COLO668 (cell line): ENCODE results near the gene SCN4A.
"Not testable (repeated sequence)": the region's sequence is repeated elsewhere in the genome, so short reads cannot be mapped to it uniquely, and the experiment has no call there.

Experiments used
- DNase-seq: peaks from one replicate; lab custom pipeline; 2025; ENCODE audit not compliant: unreplicated experiment; lab: John Stamatoyannopoulos, UW

The SCN4A gene

DNA sequence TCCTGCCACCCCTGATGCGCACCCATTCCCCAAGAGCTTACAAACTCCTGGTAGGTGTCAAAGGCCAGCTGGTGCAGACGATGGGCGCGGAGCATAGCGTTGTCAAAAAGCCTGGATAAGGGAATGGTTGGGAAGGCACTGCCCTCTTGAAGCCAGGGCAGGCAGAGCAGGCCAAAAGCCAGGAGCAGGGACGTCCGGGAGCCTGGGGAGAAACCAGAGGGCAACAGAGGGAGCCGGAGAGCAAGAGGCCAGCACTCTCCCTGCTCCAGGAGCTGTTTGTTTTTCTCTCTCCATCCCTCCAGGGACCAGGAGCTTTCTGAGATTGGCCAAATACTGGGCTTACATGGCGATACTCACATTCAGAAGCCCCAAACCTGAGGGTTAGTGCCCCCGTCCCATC is 54.4 kb downstream of the SCN4A start:
- DNase-seq = no peak

DNA sequence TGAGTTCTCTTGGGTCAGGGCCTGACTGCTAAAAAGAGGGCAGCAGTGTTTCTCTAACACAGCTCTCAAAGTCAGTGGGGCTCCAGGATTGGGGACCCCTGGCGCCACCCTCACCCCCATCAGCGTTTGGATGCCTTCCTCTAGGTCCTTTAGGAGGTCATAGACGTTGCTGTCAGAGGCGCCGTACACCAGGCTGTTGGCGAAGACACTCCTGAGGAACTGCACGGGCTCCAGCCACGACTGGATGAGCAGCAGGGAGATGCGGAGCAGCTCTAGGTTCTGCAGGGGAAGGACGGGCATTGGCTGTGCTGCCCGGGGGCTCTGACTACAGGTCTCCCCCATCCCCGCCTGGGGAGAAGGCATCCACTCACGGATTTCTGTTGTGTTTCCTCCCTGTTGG is 55.1 kb downstream of the SCN4A start:
- DNase-seq = no peak

DNA sequence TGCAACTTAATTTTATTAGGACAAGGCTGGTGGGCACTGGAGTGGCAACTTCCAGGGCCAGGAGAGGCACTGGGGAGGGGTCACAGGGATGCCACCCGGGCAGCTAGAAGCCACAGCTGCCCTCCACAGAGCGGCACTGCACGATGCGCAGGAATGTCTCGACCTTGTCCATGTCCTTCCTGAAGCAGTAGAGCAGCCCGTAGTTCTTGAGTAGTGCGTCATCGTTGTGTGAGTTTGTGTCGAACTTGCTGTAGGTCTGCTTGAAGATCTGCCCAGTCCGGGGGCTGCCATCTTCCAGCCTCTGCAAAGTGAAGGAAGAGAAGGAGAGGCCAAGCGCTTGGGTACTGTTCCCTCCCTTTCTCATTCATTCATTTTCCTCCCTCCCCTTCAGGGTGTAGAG is 55.5 kb downstream of the SCN4A start:
- DNase-seq = not testable (repeated sequence)

DNA sequence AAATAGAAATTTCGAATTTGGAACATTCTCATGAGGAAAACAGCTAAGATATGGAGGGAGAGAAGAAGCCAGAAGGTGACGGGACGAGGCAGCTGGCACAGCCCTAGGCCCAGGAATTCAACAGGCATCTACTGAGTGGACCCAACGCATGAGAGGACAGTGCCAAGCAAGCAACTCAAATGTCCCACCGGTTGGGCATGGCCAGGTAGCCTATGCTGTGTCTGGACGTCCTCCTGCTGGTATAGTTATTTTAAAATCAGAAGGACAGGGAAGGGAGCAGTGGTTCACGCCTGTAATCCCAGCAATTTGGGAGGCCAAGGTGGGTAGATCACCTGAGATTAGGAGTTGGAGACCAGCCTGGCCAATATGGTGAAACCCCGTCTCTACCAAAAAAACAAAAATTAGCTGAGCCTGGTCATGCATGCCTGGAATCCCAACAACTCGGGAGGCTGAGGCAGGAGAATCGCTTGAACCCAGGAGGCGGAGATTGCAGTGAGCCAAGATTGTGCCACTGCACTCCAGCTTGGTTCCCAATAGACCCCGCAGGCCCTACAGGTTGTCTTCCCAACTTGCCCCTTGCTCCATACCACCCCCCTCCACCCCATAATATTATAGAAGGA is 56.0 kb downstream of the SCN4A start:
- DNase-seq = no peak

DNA sequence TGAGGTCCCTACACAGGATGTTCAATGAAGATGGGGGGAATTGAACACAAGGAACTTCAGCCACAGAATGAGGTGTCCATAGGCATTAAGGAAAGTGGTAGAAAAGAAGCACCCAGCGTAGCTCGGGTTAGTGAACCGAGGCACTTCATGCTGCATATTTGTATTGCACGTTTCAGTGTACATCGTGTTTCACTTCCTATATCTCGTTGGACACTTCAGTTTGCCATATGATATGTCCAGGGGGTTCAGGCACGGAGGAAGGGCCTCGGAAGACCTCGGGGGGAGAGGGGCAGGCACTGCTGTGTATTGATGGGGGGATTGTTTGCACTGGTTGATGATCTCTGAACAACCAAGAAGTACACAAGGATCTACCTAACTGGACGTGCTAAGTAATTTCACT is 57.0 kb downstream of the SCN4A start:
- DNase-seq = not testable (repeated sequence)

DNA sequence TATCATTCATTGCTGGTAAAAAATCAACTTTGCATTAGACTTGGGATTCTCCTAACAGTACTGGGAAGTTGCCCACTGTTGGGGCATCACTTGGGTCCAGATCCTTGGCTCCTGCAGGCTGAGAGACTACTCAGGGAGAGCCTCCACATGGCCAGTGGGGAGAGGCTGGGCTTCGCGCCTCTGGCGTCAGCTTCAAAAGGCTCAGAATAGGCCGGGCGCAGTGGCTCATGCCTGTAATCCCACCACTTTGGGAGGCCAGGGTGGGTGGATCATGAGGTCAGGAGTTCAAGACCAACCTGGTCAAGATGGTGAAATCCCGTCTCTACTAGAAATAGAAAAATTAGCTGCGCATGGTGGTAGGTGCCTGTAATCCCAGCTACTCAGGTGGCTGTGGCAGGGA is 58.2 kb downstream of the SCN4A start:
- DNase-seq = no peak

DNA sequence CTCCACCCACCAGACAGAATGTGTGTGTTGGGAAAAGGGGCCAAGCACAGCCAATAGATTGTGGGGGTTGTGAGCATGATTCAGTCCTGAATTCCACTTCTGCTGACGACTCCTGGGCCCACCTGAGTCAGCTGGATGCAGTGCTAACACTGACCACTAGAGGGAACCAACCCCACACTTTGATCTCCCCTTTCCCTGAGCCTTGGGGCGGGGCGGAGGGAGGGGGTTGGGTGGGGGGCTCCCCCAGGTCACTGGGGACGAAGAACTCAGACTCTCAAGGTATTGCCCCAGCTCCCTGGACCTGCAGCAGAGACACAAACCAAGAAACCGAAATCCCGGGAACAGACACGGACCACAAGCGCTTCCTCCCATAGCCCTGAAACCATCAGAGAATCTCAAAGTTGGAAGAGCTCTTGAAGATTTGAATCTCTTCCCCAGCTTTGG is 61.0 kb downstream of the SCN4A start:
- DNase-seq = peak; percentile 14

DNA sequence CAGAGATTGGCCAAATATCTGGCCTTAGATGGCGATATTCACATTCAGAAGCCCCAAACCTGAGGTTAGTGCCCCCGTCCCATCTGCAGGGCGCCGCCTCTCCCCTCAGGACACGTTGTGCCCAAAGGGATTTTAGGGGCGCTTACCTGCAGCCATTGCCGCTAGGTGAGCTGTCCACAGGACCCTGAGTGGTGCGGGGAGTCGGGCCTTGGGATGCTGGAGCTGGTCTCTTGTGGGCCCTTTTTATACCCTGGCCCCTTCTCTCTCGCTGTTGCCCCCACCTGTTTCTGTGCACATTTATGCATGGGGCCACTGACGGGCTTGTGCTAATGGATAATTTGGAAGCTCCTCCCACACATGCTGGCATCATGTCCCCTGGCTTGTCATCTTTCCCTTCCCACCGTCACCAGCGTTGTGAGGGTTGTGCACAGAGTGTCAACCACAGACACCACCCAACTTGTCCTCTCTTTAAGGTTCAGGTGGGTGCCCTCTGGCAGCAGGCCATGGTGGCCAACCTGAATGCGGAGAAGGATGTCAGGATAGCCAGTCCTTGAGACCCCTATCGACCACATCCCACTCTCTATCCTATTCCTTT is 61.6 kb downstream of the SCN4A start, which contains the start of gene CSHL1:
TSS of gene CSHL1 (minus strand) at position 218 of the 595 bp plus-strand sequence. CDS start at position 156, 62 bp downstream.
- no peak for DNase-seq

DNA sequence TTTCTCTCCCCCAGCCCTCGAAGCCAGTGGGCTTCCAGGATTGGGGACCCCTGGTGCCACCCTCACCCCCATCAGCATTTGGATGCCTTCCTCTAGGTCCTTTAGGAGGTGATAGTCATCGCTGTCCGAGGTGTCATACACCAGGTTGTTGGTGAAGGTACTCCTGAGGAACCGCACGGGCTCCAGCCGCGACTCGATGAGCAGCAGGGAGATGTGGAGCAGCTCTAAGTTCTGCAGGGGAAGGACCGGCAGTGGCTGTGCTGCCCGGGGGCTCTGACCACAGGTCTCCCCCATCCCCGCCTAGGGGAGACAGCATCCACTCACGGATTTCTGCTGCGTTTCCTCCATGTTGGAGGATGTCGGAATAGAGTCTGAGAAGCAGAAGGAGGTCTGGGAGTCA is 62.6 kb downstream of the SCN4A start:
- DNase-seq = no peak

DNA sequence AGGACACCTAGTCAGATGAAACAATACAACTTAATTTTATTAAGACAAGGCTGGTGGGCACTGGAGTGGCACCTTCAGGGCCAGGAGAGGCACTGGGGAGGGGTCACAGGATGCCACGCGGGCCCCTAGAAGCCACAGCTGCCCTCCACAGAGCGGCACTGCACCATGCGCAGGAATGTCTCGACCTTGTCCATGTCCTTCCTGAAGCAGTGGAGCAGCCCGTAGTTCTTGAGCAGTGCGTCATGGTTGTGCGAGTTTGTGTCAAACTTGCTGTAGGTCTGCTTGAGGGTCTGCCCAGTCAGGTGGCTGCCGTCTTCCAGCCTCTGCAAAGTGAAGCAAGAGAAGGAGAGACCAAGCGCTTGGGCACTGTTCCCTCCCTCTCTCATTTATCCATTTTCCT is 63.1 kb downstream of the SCN4A start:
- not testable (repeated sequence) for DNase-seq

DNA sequence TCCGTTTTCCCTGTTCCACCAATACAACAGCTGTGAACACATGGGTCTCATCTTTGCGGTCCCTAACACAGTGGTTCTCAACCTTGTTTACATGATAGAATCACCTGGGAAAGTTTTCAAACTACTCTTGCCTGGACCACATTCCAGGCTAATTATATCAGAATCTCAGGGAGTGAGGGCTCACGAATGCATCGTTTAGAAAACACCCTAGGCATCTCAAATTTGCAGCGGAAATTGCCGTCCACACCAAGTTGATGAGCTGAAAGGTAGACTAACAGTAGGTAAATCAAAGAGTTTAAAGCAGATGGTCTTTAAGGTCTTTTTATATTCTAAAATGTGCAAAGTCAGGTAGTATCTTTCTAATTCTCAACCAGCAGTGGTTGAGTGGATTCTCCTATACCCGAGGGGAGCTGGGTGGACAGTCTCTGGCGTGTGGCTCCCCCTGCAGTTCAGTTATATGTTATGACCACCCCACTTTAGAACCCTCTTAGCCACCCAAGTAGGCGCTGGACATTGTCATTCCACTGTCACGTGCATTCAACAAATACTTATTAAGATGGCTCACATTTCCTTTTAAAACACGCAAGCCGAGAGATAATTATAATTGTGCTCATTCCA is 65.4 kb downstream of the SCN4A start:
- not testable (repeated sequence) for DNase-seq

DNA sequence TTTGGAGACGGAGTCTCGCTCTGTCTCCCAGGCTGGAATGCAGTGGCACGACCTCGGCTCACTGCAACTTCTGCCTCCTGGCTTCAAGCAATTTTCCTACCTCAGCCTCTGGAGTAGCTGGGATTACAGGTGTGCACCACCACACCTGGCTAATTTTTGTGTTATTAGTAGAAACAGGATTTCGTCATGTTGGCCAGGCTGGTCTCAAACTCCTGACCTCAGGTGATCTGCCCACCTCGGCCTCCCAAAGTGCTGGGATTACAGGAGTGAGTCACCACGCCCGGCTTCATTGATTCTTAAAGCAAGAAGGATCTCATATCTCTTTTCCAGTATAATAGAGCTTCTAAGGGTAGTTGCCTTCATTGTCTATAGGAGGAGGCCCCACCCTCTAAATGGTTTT is 67.9 kb downstream of the SCN4A start:
- DNase-seq = not testable (repeated sequence)

DNA sequence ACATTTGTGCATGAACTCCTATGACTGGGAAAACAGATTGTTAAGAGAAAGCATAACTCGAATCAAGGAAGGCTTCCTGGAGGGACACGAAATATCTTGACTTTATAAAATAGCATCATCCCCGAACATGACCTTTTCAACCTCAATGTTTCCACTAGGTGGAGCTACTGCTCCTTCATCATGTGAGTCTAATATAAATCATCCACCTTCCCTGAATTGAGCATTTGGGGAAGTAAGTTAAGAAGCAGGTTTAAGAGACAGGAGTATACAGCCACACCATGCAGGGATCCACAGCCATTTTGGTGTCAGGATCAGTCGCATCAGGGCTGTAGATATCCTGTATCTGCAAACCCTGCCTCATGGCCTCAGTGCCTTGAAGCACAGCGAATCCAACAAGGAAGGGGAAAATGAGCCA is 68.9 kb downstream of the SCN4A start:
- not testable (repeated sequence) for DNase-seq

DNA sequence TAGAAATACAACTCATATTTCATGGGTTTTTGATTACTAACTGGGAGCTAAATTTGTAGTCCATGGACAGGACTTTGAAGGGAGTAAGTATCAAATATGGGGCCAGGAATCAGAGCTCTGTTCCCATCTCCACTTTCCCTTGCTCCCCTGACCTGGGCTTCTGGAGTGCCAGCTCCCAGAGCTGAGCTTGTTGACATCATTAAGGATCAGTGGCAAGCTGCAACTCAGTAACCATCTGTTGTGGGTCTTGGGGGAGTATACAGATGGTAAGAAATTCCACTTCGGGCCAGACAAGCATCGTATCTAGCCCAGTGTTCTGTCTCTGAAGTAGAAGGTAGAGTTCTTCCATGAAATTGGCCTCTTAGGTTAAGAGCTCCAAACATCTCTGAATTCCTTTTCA is 70.7 kb downstream of the SCN4A start:
- not testable (repeated sequence) for DNase-seq

DNA sequence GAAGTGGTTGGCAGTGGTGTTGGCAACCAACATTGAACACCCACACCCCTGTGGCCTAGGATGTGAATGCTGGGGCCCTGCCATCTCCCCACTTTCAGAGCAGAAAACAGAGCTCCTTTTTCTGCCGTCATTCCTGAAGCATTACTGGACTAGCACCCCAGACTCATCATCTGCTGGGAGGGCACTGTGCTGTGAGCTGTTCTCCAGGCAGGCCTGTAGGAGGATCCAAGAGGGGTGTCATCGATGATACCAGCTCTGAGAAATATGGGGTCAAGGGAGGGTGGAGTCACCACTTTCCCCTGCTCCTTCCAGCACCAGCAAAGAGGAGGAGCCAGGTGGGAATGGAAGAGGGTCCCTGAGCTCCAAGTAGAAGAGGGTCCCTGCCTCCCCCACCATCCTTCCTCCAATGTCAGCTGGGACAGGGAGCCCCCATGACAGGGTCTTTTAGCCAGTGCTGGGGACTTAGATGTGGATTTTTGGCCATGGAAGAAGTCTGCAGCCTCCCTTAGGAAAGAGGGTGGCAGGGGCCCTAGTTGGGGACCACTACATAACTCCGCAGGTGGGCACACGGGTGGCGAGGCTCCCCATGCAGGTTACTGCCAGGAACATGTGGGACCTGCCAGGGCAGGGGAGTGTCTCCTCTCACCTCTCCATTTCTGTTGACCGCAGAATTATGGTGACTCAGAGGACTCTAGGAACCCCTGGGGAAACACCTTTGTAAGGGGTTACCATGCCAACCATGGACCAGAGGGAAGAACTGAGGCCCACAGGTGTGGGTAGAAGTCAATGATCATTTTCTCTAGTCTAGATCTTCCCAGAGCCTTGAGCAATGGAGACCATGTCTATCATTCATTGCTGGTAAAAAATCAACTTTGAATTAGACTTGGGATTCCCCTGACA is 73.6 kb downstream of the SCN4A start:
- not testable (repeated sequence) for DNase-seq

DNA sequence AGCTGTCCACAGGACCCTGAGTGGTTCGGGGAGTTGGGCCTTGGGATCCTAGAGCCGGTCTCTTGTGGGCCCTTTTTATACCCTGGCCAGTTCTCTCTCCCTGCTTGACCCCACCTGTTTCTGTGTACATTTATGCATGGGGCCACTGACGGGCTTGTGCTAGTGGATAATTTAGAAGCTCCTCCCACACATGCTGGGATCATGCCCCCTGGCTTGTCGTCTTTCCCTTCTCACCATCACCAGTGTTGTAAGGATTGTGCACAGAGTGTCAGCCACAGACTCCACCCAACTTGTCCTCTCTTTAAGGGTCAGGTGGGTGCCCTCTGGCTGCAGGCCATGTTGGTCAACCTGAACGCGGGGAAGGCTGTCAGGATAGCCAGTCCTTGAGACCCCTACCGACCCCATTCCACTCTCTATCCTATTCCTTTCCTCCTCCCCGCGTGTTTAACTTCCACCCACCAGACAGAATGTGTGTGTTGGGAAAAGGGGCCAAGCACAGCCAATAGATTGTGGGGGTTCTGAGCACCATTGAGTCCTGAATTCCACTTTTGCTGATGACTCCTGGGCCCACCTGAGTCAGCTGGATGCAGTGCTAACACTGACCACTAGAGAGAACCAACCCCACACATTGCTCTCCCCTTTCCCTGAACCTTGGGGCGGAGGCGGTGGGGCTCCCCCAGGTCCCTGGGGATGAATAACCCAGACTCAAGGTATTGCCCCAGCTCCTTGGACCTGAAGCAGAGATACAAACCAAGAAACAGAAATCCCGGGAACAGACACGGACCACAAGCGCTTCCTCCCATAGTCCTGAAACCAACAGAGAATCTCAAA is 76.0 kb downstream of the SCN4A start, which contains the start of gene CSH1:
TSS of gene CSH1 (minus strand) at position 51 of the 831 bp plus-strand sequence. CDS start 63 bp downstream, outside the sequence.
- not testable (repeated sequence) for DNase-seq

DNA sequence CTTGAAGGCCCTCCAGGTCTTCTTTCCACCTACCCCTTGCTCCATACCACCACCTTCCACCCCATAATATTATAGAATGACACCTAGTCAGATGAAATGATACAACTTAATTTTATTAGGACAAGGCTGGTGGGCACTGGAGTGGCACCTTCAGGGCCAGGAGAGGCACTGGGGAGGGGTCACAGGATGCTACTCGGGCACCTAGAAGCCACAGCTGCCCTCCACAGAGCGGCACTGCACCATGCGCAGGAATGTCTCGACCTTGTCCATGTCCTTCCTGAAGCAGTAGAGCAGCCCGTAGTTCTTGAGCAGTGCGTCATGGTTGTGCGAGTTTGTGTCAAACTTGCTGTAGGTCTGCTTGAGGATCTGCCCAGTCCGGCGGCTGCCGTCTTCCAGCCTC is 77.9 kb downstream of the SCN4A start:
- DNase-seq = not testable (repeated sequence)

DNA sequence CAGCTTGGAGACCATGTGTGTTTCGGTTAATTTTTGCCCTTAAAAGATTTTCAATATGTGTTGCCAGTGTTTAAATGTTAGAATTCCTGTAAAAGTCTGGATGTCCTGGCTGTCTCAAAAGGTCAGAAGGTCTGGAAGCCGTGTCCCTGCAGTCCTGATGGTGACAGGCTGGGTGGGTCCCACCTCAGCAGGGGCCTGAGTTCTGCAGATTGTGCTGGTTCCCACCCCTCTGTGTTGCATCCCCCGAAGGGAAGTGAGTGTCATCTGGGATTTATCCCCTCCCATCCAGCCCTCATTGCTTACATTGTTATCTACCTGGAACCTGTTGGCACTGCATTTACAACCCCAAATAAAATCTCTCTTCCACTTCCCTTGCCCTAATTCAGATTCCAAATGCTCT is 78.7 kb downstream of the SCN4A start:
- DNase-seq = not testable (repeated sequence)

DNA sequence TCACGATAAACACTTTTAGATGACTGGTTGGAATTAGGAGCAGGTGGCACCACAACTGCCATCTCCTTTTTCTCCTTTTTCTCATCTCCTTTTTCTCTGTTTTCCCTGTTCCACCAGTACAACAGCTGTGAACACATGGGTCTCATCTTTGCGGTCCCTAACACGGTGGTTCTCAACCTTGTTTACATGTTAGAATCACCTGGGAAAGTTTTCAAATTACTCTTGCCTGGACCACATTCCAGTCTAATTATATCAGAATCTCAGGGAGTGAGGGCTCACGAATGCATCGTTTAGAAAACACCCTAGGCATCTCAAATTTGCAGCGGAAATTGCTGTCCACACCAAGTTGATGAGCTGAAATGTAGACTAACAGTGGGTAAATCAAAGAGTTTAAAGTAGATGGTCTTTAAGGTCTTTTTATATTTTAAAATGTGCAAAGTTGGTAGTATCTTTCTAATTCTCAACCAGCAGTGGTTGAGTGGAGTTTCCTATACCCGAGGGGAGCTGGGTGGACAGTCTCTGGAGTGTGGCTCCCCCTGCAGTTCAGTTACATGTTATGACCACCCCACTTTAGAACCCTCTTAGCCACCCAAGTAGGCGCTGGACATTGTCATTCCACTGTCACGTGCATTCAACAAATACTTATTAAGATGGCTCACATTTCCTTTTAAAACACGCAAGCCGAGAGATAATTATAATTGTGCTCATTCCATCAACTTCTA is 80.2 kb downstream of the SCN4A start:
- DNase-seq = not testable (repeated sequence)
